Measurements from ENCODE around the gene CBLL2.
"Not testable (repeated sequence)": the region's sequence is repeated elsewhere in the genome, so short reads cannot be mapped to it uniquely, and the experiment has no call there.

Gene CBLL2

GRCh38 chrX:22272613-22273012, at the start of gene CBLL2:
Gene CBLL2 (plus strand): TSS chrX:22272913. CDS start chrX:22272992, 79 bp downstream.
- no peak for DNase-seq

DNA sequence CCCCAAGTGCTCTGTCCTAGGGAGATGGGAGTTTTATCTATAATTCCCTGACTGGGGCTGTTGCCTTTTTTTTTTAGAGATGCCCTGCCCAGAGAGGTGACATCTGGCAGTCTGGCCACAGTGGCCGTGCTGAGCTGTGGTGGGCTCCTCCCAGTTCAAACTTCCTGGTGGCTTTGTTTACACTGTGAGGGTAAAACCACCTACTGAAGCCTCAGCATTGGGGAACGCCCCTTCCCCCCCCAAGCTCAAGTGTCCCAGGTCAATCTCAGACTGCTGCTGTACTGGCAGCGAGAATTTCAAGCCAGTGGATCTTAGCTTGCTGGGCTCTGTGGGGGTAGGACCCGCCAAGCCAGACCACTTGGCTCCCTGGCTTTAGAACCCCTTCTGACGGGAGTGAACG, 38.3 kb upstream of the CBLL2 start:
- no peak for DNase-seq

DNA sequence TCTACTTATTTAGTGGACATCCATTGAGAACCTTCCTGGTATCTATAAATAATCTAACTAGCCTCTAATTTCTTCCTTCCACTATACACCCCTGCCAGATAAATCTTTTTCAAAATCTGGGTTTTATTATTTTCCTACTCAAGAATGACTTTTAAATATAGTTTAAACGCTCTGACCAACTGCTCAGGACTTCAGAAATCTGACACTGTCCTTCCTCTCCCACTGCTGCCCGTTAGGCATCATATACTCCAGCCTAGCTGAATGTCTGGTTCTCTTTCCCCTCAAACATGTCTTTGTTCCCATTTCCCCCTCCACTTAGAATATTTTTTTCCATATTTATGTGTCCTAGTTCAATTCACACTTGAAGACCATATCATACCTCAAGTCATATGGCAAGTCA, 35.2 kb upstream of the CBLL2 start:
- no peak for DNase-seq

- DNase-seq: no peak
Measured at GRCh38 chrX:22246620-22247019, 26.1 kb upstream of the CBLL2 start.

DNA sequence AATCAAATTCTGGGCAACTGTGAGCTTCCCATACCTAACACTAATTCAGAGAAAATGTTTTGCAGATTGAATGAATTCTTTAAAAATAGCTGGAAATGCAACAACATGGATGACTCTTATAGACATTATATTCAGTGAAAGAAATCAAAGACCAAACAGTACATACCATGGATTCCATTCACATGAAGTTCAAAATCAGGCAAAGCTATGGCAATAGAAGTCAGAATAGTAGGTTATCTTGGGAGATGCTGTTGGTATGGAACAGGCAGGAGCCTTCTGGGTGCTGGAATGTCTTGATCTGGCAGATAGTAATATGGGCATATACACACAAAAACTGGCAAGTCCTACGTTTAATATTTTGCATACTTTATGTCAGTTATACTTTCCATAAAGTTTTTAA, 25.5 kb upstream of the CBLL2 start:
- no peak for DNase-seq

- no peak for DNase-seq
Measured at GRCh38 chrX:22248401-22248800, 24.3 kb upstream of the CBLL2 start.

GRCh38 chrX:22249371-22249770, 23.3 kb upstream of the CBLL2 start:
- no peak for DNase-seq

DNA sequence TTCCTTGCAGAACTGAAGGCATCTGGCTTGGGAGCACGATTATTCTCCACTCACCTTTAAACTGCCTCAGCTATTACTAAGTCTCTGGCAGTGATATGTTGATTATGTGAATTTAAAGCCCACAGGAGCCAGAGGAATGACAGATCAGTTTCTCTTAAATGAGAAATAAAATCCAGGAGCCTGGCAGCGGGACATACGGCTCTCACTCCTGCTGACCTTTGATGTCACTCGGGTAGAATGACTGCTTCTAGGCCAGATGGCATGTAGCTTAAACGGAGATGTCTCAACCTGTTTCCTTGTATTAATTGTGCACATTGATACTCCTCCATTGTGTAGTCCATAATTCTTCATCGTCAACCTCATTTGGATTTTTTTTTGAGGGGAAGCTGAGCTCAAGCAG, 4.0 kb upstream of the CBLL2 start:
- no peak for DNase-seq

DNA sequence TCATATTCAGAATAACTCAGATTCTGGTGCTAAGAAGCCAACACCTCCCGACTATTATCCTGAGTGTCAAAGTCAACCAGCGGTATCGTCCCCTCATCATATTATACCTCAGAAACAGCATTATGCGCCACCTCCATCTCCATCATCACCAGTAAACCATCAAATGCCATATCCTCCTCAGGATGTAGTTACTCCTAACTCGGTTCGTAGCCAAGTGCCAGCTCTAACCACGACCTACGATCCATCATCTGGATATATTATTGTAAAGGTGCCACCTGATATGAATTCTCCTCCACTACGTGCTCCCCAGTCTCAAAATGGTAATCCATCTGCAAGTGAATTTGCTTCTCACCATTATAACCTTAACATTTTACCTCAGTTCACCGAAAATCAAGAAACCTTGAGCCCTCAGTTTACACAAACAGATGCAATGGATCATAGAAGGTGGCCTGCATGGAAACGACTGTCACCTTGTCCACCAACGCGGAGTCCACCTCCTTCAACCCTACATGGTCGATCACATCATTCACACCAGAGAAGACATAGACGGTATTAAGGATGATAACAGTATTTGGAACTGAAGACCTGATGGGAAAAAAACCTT, 1.1 kb downstream of the CBLL2 start:
- DNase-seq: no peak

- DNase-seq: no peak
Measured at GRCh38 chrX:22276781-22277180, 4.1 kb downstream of the CBLL2 start.

GRCh38 chrX:22278375-22278774, 5.7 kb downstream of the CBLL2 start:
- DNase-seq: no peak

DNA sequence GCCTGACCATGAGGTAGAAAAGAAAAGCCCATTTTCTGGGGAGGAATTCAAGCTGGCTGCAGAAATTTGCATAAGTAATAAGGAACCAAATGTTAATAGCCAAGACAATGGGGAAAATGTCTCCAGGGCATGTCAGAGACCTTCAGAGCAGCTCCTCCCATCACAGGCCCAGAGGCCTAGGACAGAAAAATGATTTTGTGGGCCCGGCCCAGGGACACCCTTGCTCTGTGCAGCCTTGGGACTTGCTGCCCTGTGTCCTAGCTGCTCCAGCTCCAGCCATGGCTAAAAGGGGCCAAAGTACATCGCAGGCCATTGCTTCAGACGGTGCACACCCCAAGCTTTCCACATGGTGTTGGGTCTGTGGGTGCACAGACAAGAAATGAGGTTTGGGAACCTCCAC, 16.5 kb downstream of the CBLL2 start:
- DNase-seq: not testable (repeated sequence)

DNA sequence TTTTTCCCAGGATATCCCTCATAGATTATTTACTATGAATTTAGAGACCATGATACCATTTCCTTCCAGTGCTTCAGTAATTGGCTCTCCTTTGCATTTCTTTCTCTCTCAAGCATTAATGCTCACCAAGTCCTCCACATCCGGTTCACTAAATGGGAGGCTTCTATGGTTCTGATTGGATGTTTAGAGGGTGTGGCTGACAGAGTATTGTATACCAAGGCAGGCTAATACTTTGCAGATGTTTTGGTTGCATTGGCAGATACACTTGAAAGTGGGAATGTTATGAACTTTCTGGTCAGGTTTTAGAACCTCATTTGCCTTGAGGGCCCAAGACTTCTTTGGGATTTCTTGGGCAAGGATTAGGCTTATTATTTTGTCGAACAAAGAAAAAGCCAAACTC, 24.2 kb downstream of the CBLL2 start:
- DNase-seq: no peak

- DNase-seq: no peak
Measured at GRCh38 chrX:22300130-22300529, 27.4 kb downstream of the CBLL2 start.

DNA sequence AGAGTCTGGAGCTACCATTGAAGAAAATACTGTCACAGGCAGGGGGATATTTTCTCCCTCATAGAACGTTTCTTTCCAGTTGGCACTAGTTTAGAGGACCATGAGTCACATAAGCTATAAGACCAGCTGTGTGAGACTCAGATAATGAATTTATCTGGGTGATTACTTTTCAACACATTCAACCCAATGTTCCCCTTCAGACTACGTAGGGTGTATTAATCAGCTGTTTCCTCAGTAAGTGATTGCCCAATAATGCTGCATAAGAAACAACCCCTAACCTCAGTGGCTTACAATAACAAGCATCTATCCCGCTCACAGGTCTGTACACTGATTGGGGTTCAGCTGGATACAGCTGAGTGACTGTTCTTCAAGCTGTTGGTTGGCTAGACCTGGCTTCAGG, 38.1 kb downstream of the CBLL2 start:
- DNase-seq: no peak

- no peak for DNase-seq
Measured at GRCh38 chrX:22313766-22314165, 41.1 kb downstream of the CBLL2 start.

GRCh38 chrX:22314211-22314610, 41.5 kb downstream of the CBLL2 start:
- DNase-seq: no peak

- no peak for DNase-seq
Measured at GRCh38 chrX:22314692-22315091, 42.0 kb downstream of the CBLL2 start.

DNA sequence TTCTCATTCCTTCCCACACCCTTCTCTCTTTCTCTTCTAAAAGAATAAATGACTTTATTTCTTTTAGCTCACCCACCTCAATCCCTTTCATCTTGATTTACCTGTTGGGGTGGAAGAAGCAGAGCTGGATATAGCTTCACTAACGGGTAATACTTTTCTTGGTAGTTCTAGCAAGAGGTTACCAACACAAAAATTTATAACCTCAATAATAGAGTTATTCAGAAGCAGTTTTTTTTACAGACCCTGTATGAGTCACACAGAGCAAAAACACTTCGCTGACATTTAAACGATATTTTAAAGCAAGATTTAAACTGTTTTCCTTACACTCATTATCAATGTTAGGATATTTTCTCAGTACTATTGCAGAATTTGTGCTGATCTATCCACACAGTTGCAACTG, 42.4 kb downstream of the CBLL2 start:
- no peak for DNase-seq

DNA sequence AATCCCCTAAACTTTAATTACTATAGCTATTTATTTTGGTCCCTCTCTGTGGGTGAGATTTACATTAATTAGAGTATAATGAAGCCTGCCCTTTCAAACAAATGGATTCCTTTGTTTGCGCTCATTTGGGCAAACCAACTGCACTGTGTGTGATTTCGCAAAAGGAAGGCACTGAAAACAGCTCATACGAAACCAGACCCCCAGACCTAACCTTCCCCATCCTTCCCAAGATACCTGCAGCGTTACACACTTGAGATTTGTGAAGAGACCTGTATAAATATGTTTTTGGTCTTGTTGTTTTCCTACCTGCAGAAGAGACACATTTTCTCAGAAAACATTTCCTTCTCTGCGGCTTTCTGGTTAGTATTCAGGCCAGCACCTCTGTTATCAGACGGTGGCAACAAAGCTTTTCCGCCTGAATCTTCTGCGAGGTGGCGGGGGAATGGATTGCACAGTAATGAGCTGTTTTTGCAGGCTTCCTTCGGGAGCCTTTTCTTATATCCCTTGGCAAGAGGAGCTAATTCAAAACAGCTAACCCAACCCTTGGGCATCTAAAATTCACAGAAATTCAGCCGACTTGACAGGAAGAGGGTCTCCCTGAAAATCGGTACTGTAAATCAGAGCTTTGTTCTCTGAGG, 47.6 kb downstream of the CBLL2 start:
- DNase-seq: no peak

DNA sequence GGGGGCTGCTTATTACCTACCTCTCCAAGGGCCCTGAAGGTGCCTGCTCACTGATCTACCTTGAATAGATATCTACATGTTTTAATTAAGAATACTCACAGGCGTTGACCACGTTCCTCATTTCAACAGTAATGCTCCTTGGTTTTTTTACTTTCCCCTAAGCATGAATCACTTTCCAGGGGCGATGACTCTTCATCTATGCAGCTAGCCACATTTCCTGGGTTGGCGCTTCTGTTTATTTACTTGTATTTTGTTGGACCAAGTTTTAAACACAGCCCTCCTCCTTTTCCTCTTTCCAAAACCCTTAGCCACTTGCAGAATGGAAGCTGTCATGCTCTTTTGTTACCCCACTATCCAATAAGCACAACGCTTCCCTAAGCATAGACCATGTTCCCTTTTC, 50.8 kb downstream of the CBLL2 start:
- no peak for DNase-seq
